PC-9 (cell line): ENCODE data around the gene IL10RB. TPM values are rescaled to one million over a fixed set of nuclear protein-coding genes. Genes with fewer than 3 reads are reported as not detected.

Experiments used
- BruUV-seq: library from RNA; stranded (reverse); fragments of 400-500 nt; replicated peaks from 2 replicates; lab custom pipeline; 2021; lab: Mats Ljungman, UMichigan
- CTCF ChIA-PET: fragments of 300-600 bp; sonication (Branson Sonifier 250); formaldehyde crosslinking; loops from one replicate; lab custom pipeline; 2022; ENCODE audit warnings: antibody characterized with exemption; lab: Charles Lee
- POLR2A ChIA-PET: fragments of 300-600 bp; sonication (Branson Sonifier 250); formaldehyde crosslinking; loops from one replicate; lab custom pipeline; 2022; ENCODE audit warnings: antibody characterized with exemption; ENCODE audit not compliant: unreplicated experiment; lab: Charles Lee
- DNase-seq, 2 experiments: peaks; one replicate each; pipeline versions ENCODE4 v3.0.0 to v3.0.0-alpha.2; 2015 to 2022; ENCODE audit warnings: mixed read lengths in 1 of 2
- H2AFZ ChIP-seq: fragments of 200-600 bp; sonication (generic); 2 replicates; pipeline ENCODE4 v1.8.1; 2017; ENCODE audit warnings: antibody characterized with exemption
- H3F3A ChIP-seq: fragments of 200-600 bp; sonication (generic); 2 replicates; pipeline ENCODE4 v1.8.1; 2017; ENCODE audit warnings: antibody characterized with exemption, mild to moderate bottlenecking, low read depth; ENCODE audit not compliant: insufficient read depth
- H3K27ac ChIP-seq: fragments of 200-600 bp; sonication (generic); 2 replicates; pipeline ENCODE4 v1.6.1; 2016; ENCODE audit warnings: mixed run types
- H3K27me3 ChIP-seq: fragments of 200-600 bp; sonication (generic); 2 replicates; pipeline ENCODE4 v1.6.1; 2016; ENCODE audit warnings: low read depth, mixed run types; ENCODE audit not compliant: insufficient read depth
- H3K36me3 ChIP-seq: fragments of 200-600 bp; sonication (generic); 2 replicates; pipeline ENCODE4 v1.6.1; 2016; ENCODE audit warnings: low read depth, mixed run types
- H3K4me1 ChIP-seq: fragments of 200-600 bp; sonication (generic); replicated peaks from 2 replicates; pipeline ENCODE4 v1.6.1; 2016; ENCODE audit warnings: mixed run types; ENCODE audit not compliant: insufficient read depth
- H3K4me2 ChIP-seq: fragments of 200-600 bp; sonication (generic); 2 replicates; pipeline ENCODE4 v1.6.1; 2017; ENCODE audit warnings: mixed run types
- H3K4me3 ChIP-seq: fragments of 200-600 bp; sonication (generic); 2 replicates; pipeline ENCODE4 v1.6.1; 2016; ENCODE audit warnings: mixed run types
- H3K79me2 ChIP-seq: fragments of 200-600 bp; sonication (generic); 2 replicates; pipeline ENCODE4 v1.6.1; 2017; ENCODE audit warnings: low read depth, mixed run types
- H3K9me2 ChIP-seq: fragments of 200-600 bp; sonication (generic); 2 replicates; pipeline ENCODE4 v1.8.1; 2017; ENCODE audit warnings: mild to moderate bottlenecking; ENCODE audit not compliant: insufficient read depth
- H3K9me3 ChIP-seq: fragments of 200-600 bp; sonication (generic); 2 replicates; pipeline ENCODE4 v1.8.1; 2016; ENCODE audit warnings: low read depth; ENCODE audit not compliant: insufficient read depth
- H4K20me1 ChIP-seq: fragments of 200-600 bp; sonication (generic); 2 replicates; pipeline ENCODE4 v1.8.1; 2017; ENCODE audit not compliant: insufficient read depth
- CTCF ChIP-seq: fragments of 200-600 bp; sonication (generic); conservative IDR thresholded peaks from 2 replicates; pipeline ENCODE4 v1.6.1; 2017; ENCODE audit warnings: mixed run types, antibody characterized with exemption, mild to moderate bottlenecking, moderate library complexity
- EZH2 ChIP-seq: fragments of 200-600 bp; sonication (generic); IDR thresholded peaks from 2 replicates; pipeline ENCODE4 v1.8.0; 2017; ENCODE audit warnings: antibody characterized with exemption, low read depth
- intact Hi-C: fragments of 100-400 bp; cut with micrococcal nuclease; formaldehyde crosslinking; loops from one replicate; pipeline ENCODE4 v1.10.0; 2022; ENCODE audit not compliant: unreplicated experiment
- total RNA-seq: library from RNA; stranded (reverse); gene quantifications from 2 replicates; pipeline ENCODE4 v1.2.3, GENCODE V29; 2021

IL10RB gene
- total RNA-seq, 1 experiment from 2014 or later, result 18.3 TPM

DNA sequence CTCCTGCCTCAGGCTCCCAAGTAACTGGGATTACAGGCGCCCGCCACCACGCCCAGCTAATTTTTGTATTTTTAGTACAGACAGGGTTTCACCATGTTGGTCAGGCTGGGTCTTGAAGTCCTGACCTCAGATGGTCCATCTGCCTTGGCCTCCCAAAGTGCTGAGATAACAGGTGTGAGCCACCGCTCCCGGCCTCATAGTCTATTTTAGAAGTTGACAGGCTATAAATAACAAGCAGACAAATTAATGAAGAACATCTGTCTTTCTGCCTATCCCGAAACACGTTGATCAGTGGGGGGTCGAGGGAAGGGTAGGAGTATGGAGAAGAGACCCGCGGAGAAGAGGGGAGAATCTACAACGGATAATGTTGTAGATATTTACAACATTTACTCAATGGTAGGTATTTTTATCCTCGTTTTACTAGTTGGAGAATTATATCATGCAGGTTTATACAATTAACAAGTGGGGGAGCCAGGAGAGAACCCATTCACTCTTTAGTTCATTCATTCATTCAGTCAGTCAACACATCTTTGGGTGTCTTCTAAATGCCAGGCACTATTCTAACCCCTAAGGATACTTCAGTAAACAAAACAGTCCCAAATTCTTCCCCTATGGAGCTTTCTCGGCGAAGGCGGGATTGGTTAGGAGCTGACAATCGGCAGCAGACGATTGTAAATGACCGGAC, 36.9 kb upstream of the IL10RB start:
- intact Hi-C loops, result no loop called here
- H3K79me2 ChIP-seq, result peaks cover 5% of the 10 kb centered on the region; the same call in 1 of the 2 replicates
- H3K27me3 ChIP-seq, result no peaks in the 10 kb centered on the region
- peak overlapping the region; percentile 81 for H3K4me2 ChIP-seq
- ChIA-PET POLR2A (no interaction called here), CTCF (no interaction called here)
- H3K4me3 ChIP-seq, result peak overlapping the region; percentile 48; the same call in 1 of the 2 replicates
- H3K4me1 ChIP-seq, result peaks cover 23% of the 10 kb centered on the region
- no TSS peak for BruUV-seq
- no peaks in the 10 kb centered on the region for H3K36me3 ChIP-seq
- H2AFZ ChIP-seq, result peak overlapping the region; percentile 74; the same call in 1 of the 2 replicates
- no peak overlapping the region for H3K27ac ChIP-seq
- no peaks in the 10 kb centered on the region for H3K9me2 ChIP-seq
- H3K9me3 ChIP-seq, result no peaks in the 10 kb centered on the region
- H4K20me1 ChIP-seq, result no peaks in the 10 kb centered on the region
- TF ChIP-seq EZH2 (no peak), CTCF (no peak)
- H3F3A ChIP-seq, result peaks cover 18% of the 10 kb centered on the region
- DNase-seq, result no peak

- peak within 1 kb of the TSS; percentile 88 for H3K4me2 ChIP-seq
- H3K36me3 ChIP-seq, result no peaks in the 10 kb centered on the region
- peaks cover 18% of the 10 kb centered on the region for H3F3A ChIP-seq
- intact Hi-C loops, result no loop called here
- peak in 1 of 2 experiments; percentile 68 for DNase-seq
- no peaks in the 10 kb centered on the region for H3K9me3 ChIP-seq
- no TSS peak for BruUV-seq
- peak within 1 kb of the TSS; percentile 89 for H2AFZ ChIP-seq
- H3K27me3 ChIP-seq, result no peaks in the 10 kb centered on the region
- ChIA-PET CTCF (no interaction called here), POLR2A (no interaction called here)
- H3K27ac ChIP-seq, result peak within 1 kb of the TSS; percentile 36; the same call in 1 of the 2 replicates
- no peak for TF ChIP-seq CTCF
- TF ChIP-seq EZH2, result no peak
- peaks cover 23% of the 10 kb centered on the region for H3K4me1 ChIP-seq
- peaks cover 5% of the 10 kb centered on the region; the same call in 1 of the 2 replicates for H3K79me2 ChIP-seq
- H4K20me1 ChIP-seq, result no peaks in the 10 kb centered on the region
- peak within 1 kb of the TSS; percentile 79 for H3K4me3 ChIP-seq
- H3K9me2 ChIP-seq, result no peaks in the 10 kb centered on the region
Observed at GRCh38 chr21:33229784-33230544, 36.2 kb upstream of the IL10RB start, which contains the start of gene IFNAR2. IFNAR2 (plus strand) TSS chr21:33229938; CDS start chr21:33241923, 11,985 bp downstream.

DNA sequence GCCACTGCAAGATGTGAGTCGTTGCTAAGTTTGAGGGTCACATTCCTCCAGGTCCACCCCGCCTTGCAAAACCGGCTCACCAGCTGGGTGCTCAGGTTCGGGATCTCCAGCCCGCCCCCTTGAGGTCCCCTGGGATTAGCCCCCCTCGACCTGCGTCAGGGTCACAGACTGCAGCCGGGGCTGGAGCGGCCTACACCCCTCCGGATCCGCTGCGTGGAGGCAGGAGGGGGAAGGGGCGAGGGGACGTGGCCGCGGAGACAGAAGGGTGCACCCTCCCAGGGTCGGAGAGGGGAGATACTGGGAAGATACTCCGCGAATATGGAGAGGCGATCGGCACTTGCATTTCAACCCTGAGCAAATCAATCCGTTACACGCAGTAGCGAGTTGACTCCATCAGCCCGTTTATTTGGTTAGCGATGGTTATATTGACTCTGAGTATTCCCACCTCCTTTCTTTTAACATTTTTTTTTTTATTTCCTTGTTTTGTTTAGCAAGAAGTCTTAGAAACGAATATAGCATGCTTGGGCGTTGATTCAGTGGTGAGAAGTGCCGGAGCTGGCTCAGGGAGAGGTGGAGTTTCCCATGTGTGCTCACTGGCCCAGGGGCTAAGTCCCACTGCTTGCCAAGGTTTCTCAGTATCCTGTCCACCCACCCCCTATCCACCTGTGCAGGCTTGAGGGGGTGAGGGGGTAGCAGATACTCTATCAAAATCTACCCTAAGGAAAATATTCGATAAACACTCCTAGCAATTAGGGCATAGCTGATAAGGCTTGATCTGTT, 35.4 kb upstream of the IL10RB start:
- peak overlapping the region; percentile 89 for H2AFZ ChIP-seq
- H3K36me3 ChIP-seq, result no peaks in the 10 kb centered on the region
- no peaks in the 10 kb centered on the region for H3K27me3 ChIP-seq
- ChIA-PET CTCF (no interaction called here), POLR2A (no interaction called here)
- H3K79me2 ChIP-seq, result peaks cover 5% of the 10 kb centered on the region; the same call in 1 of the 2 replicates
- intact Hi-C loops, result no loop called here
- peak; percentile 40 to 84 for DNase-seq
- H3K9me2 ChIP-seq, result no peaks in the 10 kb centered on the region
- no peaks in the 10 kb centered on the region for H3K9me3 ChIP-seq
- TF ChIP-seq CTCF, result no peak; the same call in 1 of the 2 replicates
- no peak for TF ChIP-seq EZH2
- peaks cover 23% of the 10 kb centered on the region for H3K4me1 ChIP-seq
- BruUV-seq, result no TSS peak
- H3K27ac ChIP-seq, result peak overlapping the region; percentile 36; the same call in 1 of the 2 replicates
- peak overlapping the region; percentile 88 for H3K4me2 ChIP-seq
- H4K20me1 ChIP-seq, result no peaks in the 10 kb centered on the region
- peaks cover 18% of the 10 kb centered on the region for H3F3A ChIP-seq
- H3K4me3 ChIP-seq, result peak overlapping the region; percentile 79
